Measurements from ENCODE around the gene GNG4. TPM values are rescaled to one million over a fixed set of nuclear protein-coding genes. Genes with fewer than 3 reads are reported as not detected.
A peak's percentile ranks its signal among the peaks of the same experiment; 100 is the strongest.
"Not testable (repeated sequence)": the region's sequence is repeated elsewhere in the genome, so short reads cannot be mapped to it uniquely, and the experiment has no call there.

Gene GNG4
- total and polyA plus RNA-seq, 7 donors = 1.5 to 31.9 (median 3.9) TPM

GRCh38 chr1:235642011-235642942, 7.3 kb downstream of the GNG4 start:
- intact Hi-C loops (cut with DNase I) = no loop called here
- no peaks in the 10 kb centered on the region for H3K4me1 ChIP-seq
- H3K4me3 ChIP-seq = no peak overlapping the region
- H3K36me3 ChIP-seq = no peaks in the 10 kb centered on the region
- H3K27me3 ChIP-seq = peaks cover 0 to 41% (median 0%) of the 10 kb centered on the region in 3 donors
- 43 to 76% methylated on average over 47 of the region's 47 CpGs for WGBS, 2 donors
- no peak overlapping the region for H3K27ac ChIP-seq
- no peak for DNase-seq
- H3K9me3 ChIP-seq = no peaks in the 10 kb centered on the region
- TF ChIP-seq POLR2A (IDR thresholded peaks at IDR 0.05) = no peak
- no peak for TF ChIP-seq EP300 (IDR thresholded peaks at IDR 0.05)
- TF ChIP-seq POLR2AphosphoS5 (IDR thresholded peaks at IDR 0.05) = no peak
- no peak for TF ChIP-seq CTCF (IDR thresholded peaks at IDR 0.05)

GRCh38 chr1:235640580-235640979, 9.0 kb downstream of the GNG4 start:
- H3K27ac ChIP-seq = no peak overlapping the region
- DNase-seq = peak; percentile 52
- peaks cover 0 to 26% (median 0%) of the 10 kb centered on the region in 3 donors for H3K27me3 ChIP-seq
- intact Hi-C loops (cut with DNase I) = no loop called here
- TF ChIP-seq POLR2A (IDR thresholded peaks at IDR 0.05) = no peak
- no peak for TF ChIP-seq EP300 (IDR thresholded peaks at IDR 0.05)
- TF ChIP-seq CTCF (IDR thresholded peaks at IDR 0.05) = no peak
- TF ChIP-seq POLR2AphosphoS5 (IDR thresholded peaks at IDR 0.05) = no peak
- no peaks in the 10 kb centered on the region for H3K36me3 ChIP-seq
- no peak overlapping the region for H3K4me3 ChIP-seq
- 83 to 88% methylated on average over 12 of the region's 12 CpGs for WGBS, 2 donors
- no peaks in the 10 kb centered on the region for H3K9me3 ChIP-seq
- no peaks in the 10 kb centered on the region for H3K4me1 ChIP-seq

GRCh38 chr1:235639226-235640205, 10.1 kb downstream of the GNG4 start:
- H3K36me3 ChIP-seq = no peaks in the 10 kb centered on the region

GRCh38 chr1:235638612-235639011, 11.0 kb downstream of the GNG4 start:
- 91 to 97% methylated on average over 2 of the region's 2 CpGs for WGBS, 2 donors
- intact Hi-C loops (cut with DNase I); H3K27ac ChIP-seq; H3K36me3 ChIP-seq; H3K4me1 ChIP-seq; DNase-seq; H3K9me3 ChIP-seq; H3K4me3 ChIP-seq: not testable (repeated sequence)
- H3K27me3 ChIP-seq = peaks cover 0 to 14% (median 0%) of the 10 kb centered on the region in 3 donors

More at GRCh38 chr1:235639226-235640205, 10.1 kb downstream of the GNG4 start:
- H3K4me3 ChIP-seq = no peak overlapping the region
- no peak overlapping the region for H3K27ac ChIP-seq
- no peak for DNase-seq
- no peaks in the 10 kb centered on the region for H3K4me1 ChIP-seq
- 89 to 93% methylated on average over 14 of the region's 14 CpGs for whole genome bisulfite sequencing, 2 donors
- no peak for TF ChIP-seq EP300 (IDR thresholded peaks at IDR 0.05)
- TF ChIP-seq POLR2A (IDR thresholded peaks at IDR 0.05) = no peak
- TF ChIP-seq CTCF (IDR thresholded peaks at IDR 0.05) = no peak
- no peak for TF ChIP-seq POLR2AphosphoS5 (IDR thresholded peaks at IDR 0.05)
- intact Hi-C loops (cut with DNase I) = no loop called here
- no peaks in the 10 kb centered on the region for H3K9me3 ChIP-seq
- peaks cover 0 to 21% (median 0%) of the 10 kb centered on the region in 3 donors for H3K27me3 ChIP-seq

All from sigmoid colon (tissue), 7 donors.